ENCODE results near the gene WRNIP1. TPM values are rescaled to one million over a fixed set of nuclear protein-coding genes. Genes with fewer than 3 reads are reported as not detected.
A peak's percentile ranks its signal among the peaks of the same experiment; 100 is the strongest.

The WRNIP1 gene
- total and polyA plus RNA-seq, 2 of the 13 experiments (the other 11 are each of a cell fraction or from before 2014, with no cell fraction given): 77.7 to 90.3 TPM

DNA sequence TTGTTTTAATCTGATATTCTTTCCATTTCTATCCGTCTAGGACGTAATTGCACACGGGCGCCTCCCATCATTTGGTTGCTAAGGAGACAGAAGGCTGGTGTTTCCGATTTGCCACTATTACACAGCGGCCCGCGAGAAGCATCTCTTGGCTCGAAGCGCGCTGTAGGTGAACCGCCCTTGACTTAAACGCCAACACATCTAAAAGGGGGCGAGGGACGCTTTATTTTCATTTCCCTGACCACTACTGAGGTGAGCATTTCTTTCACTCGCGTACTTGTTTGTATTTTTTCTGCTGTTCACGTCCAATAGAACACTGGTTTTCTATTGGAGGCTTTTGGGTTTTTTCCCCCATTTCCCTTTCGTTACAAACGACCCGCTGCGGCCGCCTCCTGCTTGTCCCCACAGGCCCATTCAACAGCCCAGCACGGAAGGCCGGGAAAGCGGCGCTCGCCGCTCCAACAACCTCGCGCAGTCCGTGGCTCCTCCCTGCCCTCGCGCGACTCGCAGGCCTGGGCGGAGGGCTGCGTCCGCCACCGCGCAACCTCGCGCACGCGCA lies 505 bp upstream of the WRNIP1 start (continued):
- TF ChIP-seq, protein P1, sequence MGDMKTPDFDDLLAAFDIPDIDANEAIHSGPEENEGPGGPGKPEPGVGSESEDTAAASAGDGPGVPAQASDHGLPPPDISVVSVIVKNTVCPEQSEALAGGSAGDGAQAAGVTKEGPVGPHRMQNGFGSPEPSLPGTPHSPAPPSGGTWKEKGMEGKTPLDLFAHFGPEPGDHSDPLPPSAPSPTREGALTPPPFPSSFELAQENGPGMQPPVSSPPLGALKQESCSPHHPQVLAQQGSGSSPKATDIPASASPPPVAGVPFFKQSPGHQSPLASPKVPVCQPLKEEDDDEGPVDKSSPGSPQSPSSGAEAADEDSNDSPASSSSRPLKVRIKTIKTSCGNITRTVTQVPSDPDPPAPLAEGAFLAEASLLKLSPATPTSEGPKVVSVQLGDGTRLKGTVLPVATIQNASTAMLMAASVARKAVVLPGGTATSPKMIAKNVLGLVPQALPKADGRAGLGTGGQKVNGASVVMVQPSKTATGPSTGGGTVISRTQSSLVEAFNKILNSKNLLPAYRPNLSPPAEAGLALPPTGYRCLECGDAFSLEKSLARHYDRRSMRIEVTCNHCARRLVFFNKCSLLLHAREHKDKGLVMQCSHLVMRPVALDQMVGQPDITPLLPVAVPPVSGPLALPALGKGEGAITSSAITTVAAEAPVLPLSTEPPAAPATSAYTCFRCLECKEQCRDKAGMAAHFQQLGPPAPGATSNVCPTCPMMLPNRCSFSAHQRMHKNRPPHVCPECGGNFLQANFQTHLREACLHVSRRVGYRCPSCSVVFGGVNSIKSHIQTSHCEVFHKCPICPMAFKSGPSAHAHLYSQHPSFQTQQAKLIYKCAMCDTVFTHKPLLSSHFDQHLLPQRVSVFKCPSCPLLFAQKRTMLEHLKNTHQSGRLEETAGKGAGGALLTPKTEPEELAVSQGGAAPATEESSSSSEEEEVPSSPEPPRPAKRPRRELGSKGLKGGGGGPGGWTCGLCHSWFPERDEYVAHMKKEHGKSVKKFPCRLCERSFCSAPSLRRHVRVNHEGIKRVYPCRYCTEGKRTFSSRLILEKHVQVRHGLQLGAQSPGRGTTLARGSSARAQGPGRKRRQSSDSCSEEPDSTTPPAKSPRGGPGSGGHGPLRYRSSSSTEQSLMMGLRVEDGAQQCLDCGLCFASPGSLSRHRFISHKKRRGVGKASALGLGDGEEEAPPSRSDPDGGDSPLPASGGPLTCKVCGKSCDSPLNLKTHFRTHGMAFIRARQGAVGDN (CRISPR knock-in tag; IDR thresholded peaks at IDR 0.05): peak; percentile 64
- no peak for TF ChIP-seq ESRRA (CRISPR knock-in tag; IDR thresholded peaks at IDR 0.05; ENCODE audit: low read depth)
- 0 out of 2 replicates have a peak, but pooled peaks have one; percentile 57 for TF ChIP-seq ZNF816 (CRISPR knock-in tag; IDR thresholded peaks at IDR 0.05; ENCODE audit: borderline replicate concordance)
- TF ChIP-seq MTF2 (CRISPR knock-in tag; IDR thresholded peaks at IDR 0.05; ENCODE audit: borderline replicate concordance): 0 out of 2 replicates have a peak, but pooled peaks have one; percentile 22
- TF ChIP-seq, protein P2, sequence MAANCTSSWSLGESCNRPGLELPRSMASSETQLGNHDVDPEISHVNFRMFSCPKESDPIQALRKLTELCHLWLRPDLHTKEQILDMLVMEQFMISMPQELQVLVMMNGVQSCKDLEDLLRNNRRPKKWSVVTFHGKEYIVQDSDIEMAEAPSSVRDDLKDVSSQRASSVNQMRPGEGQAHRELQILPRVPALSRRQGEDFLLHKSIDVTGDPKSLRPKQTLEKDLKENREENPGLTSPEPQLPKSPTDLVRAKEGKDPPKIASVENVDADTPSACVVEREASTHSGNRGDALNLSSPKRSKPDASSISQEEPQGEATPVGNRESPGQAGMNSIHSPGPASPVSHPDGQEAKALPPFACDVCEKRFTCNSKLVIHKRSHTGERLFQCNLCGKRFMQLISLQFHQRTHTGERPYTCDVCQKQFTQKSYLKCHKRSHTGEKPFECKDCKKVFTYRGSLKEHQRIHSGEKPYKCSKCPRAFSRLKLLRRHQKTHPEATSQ (CRISPR knock-in tag; IDR thresholded peaks at IDR 0.05; ENCODE audit: borderline replicate concordance): no peak
- no peak for TF ChIP-seq TCF7 (IDR thresholded peaks at IDR 0.05; ENCODE audit: low read depth)
- TF ChIP-seq YEATS2 (CRISPR knock-in tag; IDR thresholded peaks at IDR 0.05; ENCODE audit: borderline replicate concordance): peak; percentile 81
- TF ChIP-seq, protein P3, sequence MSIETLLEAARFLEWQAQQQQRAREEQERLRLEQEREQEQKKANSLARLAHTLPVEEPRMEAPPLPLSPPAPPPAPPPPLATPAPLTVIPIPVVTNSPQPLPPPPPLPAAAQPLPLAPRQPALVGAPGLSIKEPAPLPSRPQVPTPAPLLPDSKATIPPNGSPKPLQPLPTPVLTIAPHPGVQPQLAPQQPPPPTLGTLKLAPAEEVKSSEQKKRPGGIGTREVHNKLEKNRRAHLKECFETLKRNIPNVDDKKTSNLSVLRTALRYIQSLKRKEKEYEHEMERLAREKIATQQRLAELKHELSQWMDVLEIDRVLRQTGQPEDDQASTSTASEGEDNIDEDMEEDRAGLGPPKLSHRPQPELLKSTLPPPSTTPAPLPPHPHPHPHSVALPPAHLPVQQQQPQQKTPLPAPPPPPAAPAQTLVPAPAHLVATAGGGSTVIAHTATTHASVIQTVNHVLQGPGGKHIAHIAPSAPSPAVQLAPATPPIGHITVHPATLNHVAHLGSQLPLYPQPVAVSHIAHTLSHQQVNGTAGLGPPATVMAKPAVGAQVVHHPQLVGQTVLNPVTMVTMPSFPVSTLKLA (IDR thresholded peaks at IDR 0.05): no peak
- 0 out of 2 replicates have a peak, but pooled peaks have one; percentile 32 for TF ChIP-seq SAP130 (CRISPR knock-in tag; IDR thresholded peaks at IDR 0.05; ENCODE audit: low read depth)
- no peak for TF ChIP-seq TCF7L2 (IDR thresholded peaks at IDR 0.05; ENCODE audit: low read depth, low read length)
- TF ChIP-seq ZNF720 (CRISPR knock-in tag; IDR thresholded peaks at IDR 0.05): no peak
- TF ChIP-seq, protein P4, sequence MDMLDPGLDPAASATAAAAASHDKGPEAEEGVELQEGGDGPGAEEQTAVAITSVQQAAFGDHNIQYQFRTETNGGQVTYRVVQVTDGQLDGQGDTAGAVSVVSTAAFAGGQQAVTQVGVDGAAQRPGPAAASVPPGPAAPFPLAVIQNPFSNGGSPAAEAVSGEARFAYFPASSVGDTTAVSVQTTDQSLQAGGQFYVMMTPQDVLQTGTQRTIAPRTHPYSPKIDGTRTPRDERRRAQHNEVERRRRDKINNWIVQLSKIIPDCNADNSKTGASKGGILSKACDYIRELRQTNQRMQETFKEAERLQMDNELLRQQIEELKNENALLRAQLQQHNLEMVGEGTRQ (IDR thresholded peaks at IDR 0.05; ENCODE audit: low read depth, low read length): no peak
- TF ChIP-seq, protein P4 (CRISPR knock-in tag; IDR thresholded peaks at IDR 0.05; ENCODE audit: borderline replicate concordance): no peak
- TF ChIP-seq TP53 (CRISPR knock-in tag; conservative IDR thresholded peaks at IDR 0.05): no peak
- no peak; the same call in none of the 2 replicates for TF ChIP-seq ZBTB7B (CRISPR knock-in tag; IDR thresholded peaks at IDR 0.05)
- TF ChIP-seq ZNF564 (CRISPR knock-in tag; IDR thresholded peaks at IDR 0.05): no peak
- no peak for TF ChIP-seq KDM4B (CRISPR knock-in tag; IDR thresholded peaks at IDR 0.05)
- TF ChIP-seq, protein P5, sequence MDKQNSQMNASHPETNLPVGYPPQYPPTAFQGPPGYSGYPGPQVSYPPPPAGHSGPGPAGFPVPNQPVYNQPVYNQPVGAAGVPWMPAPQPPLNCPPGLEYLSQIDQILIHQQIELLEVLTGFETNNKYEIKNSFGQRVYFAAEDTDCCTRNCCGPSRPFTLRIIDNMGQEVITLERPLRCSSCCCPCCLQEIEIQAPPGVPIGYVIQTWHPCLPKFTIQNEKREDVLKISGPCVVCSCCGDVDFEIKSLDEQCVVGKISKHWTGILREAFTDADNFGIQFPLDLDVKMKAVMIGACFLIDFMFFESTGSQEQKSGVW (CRISPR knock-in tag; IDR thresholded peaks at IDR 0.05; ENCODE audit: borderline replicate concordance): no peak

Measured in HepG2 (cell line).